Ecto neural progenitor cell (in vitro differentiated cells): ENCODE measurements around the gene HHATL.

ENCODE experiments used
- DNase-seq: peaks from one replicate; pipeline ENCODE4 v3.0.0-alpha.2; 2018; ENCODE audit warnings: low spot score

HHATL gene

GRCh38 chr3:42712688-42713372 lies 10.2 kb upstream of the HHATL start:
- DNase-seq: peak; percentile 41

- DNase-seq: no peak
Measured at GRCh38 chr3:42712344-42712648, 9.7 kb upstream of the HHATL start.

- DNase-seq: peak; percentile 43
Measured at GRCh38 chr3:42711491-42712343, 9.1 kb upstream of the HHATL start.

DNA sequence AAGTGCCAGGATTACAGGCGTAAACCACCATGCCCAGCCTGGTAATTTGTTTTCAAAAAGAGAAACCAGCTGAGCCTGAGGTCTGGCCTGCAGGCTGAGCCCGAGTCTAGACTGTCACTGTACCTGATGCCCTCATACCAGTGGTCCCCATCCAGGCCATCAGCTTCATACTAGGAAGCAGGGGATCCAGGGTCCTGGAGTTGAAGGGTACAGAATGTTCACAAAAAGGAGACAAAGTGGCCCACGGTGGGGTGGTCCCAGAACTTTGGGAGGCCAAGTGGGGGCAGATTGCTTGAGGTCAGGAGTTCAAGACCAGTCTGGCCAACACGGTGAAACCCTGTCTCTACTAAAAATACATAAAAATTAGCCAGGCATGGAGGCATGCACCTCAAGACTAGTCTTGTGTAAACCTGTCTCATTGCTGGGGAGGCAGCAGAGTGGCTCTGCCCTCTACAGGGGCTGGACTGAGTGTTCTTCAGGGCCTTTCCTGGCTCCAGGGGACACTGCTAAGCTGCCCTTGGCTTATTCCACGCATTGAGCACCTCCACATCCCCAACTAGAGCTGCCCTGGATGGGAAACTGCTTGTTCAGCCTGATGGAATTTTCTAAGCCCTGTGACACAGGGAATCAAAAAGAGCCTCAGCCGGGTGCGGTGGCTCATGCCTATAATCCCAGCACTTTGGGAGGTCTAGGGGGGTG lies 7.9 kb upstream of the HHATL start:
- DNase-seq: no peak

GRCh38 chr3:42709621-42710020 lies 7.0 kb upstream of the HHATL start:
- no peak for DNase-seq

- peak; percentile 34 for DNase-seq
Measured at GRCh38 chr3:42708611-42709151, 6.1 kb upstream of the HHATL start.

- DNase-seq: peak; percentile 32
Measured at GRCh38 chr3:42707620-42708355, 5.2 kb upstream of the HHATL start.

DNA sequence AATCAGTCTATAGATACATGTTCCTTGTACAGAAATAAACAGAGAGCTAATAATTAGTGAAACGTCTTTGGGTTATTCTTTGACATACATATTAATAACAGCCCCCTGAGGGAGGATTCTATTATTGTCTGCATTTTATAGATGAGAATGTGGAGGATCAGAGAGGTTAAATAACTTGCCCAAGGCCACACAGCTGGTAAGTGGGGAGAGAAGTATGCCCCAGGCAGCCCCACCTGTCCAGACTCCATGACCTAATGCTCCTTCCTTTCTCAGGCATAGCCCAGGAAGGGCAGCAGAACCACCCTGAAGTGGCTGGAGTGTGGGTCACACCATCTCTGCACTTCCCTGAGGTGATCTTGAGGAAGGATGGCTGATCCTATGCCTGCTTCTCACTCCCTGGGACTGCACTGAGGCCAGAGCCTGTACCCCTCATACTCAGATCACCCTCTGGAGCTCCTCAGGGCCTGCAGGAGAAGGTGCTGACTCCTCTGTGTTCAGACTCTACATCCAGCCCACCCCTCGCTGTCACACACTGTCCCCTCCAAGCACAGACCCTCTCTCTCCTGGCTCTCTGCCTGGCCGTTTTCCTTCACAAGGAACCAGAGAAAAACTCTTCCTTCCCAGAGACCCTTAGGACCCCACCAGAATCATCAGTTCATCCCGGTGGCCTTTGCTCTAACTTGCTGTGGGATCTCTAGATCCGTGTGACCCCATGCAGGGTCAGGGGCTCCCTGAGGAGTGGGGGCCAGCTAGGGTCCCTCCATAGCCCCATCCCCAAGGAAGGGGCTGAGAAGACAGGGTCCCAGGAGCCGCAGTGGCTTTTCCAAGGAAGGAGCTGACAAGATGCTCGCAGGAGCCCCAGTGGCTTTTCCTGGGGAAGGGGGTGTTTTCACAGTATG lies 4.4 kb upstream of the HHATL start:
- DNase-seq: no peak

DNA sequence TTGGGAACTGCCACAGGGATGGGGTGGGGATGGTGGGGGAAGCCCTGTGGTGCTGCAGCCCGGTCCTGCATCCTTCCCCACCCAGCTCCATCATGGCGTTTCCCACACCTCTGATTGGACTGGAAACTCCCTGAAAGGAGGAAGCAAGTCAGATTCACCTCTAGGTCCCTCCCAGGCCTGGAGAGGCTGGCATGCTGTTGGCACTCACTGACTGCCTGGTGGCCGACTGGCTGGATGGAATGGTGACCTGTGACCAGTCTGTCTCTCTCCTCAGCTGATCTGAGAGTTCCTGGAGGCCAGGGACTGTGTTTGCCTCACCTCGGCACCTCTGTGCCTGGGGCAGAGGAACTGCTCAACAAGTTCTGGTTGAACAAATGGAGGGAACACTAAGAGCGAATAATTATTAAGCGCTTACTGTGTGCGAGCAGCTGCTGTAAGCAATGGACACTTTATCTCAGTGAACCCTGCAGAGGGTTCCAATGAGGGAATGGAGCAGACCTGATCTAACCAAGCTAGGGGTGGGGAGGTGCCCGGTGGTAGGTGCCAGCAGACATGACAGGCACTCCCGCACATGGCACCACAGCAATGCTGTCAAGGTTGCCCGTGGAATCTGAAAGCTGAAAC lies 3.5 kb upstream of the HHATL start:
- DNase-seq: no peak

DNA sequence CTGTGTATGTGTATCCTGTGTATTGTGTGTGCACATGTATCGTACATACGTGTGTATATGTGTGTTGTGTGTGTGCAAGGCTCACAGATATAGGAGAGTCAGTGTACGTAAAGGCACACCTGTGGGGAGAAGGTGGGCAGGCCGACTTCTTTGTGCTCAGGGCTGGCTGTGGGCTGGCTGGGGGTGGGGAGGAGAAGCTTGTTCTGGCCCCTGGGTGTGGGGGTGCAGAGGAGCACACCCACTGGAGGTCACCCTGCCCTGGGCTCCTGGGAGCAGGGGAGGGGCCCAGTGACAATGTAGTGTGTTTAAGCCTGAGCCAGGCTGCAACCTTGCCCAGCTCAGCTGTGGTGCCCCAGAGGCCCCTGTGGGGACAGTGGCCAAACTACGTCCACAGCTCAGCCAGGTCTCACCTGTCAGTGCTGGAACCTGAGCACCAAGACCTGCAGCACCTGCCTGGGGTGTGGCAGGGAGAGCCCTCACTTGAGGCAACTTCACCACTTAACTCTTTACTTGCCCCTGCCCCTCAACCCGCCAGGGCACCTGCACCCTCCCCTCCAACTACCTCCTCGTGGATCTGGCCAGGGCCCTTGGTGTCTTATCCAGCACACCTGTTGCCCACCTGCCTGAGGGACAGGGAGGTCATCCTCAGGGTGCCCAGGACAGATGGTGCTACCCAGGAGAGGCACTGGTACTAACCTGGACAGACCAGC lies 2.6 kb upstream of the HHATL start:
- peak; percentile 39 for DNase-seq

- DNase-seq: peak; percentile 26
Measured at GRCh38 chr3:42704136-42704841, 1.7 kb upstream of the HHATL start.

DNA sequence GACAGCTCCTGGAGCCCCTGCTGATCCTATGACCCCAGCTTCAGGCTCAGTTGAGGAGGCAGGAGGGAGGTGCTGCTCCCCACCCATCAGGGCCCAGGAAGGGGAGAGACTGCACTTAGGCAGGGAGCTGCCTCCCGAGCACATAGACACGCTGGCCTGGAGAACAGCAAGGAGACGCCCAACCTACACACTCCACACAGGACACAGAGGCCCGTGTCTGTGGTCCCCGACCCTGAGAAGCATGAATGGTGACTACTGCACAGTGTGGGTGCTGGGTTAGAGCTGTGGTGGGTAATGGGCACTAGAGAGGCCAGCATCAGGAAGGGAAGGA lies 1.1 kb upstream of the HHATL start:
- DNase-seq: peak; percentile 37

DNA sequence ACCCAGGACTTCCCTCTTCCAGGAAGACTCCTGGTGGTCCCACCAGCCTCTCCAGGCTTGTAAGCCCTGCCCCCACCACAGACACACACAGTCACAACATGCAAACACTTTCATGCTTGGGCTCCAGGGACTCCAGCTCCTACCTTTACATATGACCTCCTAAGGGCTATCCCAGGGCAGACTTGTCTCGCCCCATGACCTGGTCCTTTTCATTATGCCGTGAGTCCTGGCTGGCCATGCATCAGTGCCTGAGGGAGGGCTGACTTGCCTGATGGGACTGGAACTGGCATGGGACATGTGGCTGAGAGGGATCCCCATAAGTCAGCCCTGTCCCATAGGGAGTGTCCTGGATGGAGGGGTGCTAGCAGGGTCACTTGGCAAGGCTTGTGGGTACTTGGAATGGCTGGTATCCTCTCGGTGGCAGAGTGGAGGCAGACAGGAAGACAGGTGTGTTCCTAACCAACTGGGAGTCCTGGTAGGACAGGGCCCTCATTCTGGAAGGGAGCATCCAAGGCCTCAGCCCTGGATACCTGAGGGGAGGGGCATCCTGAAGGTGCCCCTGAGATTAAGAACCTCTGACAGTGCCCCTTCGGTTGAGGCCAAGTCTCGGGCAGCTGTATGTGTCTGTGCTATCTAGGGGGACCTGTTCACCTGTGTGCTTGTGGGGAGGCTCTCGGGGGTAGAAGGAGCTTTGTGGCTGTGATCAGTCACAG lies 540 bp upstream of the HHATL start:
- DNase-seq: peak; percentile 25

GRCh38 chr3:42701371-42702065 lies 1.1 kb downstream of the HHATL start:
- peak; percentile 88 for DNase-seq

GRCh38 chr3:42700366-42701288 lies 2.0 kb downstream of the HHATL start:
- peak; percentile 35 for DNase-seq

DNA sequence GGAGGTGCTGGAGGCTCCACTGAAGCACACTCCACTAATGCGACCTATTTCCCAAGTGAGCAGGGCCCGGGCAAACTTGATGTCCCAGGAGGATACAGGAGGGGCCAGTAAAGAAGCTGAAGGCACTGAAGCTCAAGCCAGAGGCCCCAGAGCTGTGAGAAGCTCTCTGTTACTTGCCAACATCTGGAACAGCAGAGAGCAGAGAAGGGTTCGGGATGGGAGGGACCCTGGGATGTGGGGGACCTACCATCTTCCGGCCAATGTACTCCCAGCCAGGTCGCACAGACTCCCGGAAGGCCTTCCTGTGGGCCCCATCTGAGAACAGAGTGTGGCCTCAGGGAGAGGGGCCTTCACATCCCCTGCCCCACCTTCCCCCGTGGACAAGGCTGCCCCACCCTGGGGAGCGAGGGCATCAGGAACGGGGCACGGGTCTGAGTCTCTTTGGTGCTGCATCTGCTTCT lies 3.1 kb downstream of the HHATL start:
- peak; percentile 32 for DNase-seq

DNA sequence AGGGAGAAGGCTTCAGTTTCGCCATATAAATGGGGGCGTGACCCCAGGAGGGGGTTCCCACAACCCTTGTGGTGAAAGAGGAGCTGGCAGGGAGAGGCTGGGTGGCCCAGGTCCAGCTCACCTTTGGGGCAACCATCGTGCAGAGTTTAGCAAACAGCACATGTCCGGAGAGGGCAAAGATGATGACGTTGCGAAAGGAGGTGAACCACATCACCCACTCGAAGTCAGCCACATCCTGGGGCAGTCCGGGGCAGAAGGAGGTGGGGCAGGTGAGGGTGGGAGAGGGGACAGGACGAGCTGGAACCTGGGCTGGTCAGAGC lies 3.7 kb downstream of the HHATL start:
- DNase-seq: peak; percentile 22
